Measurements from ENCODE around the gene EGFL7.

EGFL7 gene

GRCh38 chr9:136682710-136683109 is 20.0 kb downstream of the EGFL7 start:
- Histone ChIP-seq H3K4me3 (ENCODE audit: low read depth, low read length) (no peak overlapping the region), H3K27me3 (ENCODE audit: control insufficient read depth, insufficient read depth, low read length) (no peaks in the 10 kb centered on the region), H3K9me3 (ENCODE audit: control insufficient read depth, low read length) (no peaks in the 10 kb centered on the region), H3K9ac (no peak overlapping the region), H3K36me3 (ENCODE audit: control insufficient read depth, insufficient read depth, low read length) (no peaks in the 10 kb centered on the region), H3K4me2 (ENCODE audit: low read length) (no peak overlapping the region), H3K79me2 (peaks cover 5% of the 10 kb centered on the region), H2AFZ (no peak overlapping the region), H3K4me1 (peaks cover 9% of the 10 kb centered on the region), H3K27ac (no peak overlapping the region)
- no peak for TF ChIP-seq CTCF (IDR thresholded peaks at IDR 0.05)

GRCh38 chr9:136683173-136683745 is 20.5 kb downstream of the EGFL7 start:
- no peaks in the 10 kb centered on the region for H3K36me3 ChIP-seq (ENCODE audit: control insufficient read depth, insufficient read depth, low read length)
- no peak for TF ChIP-seq CTCF (IDR thresholded peaks at IDR 0.05)
- peaks cover 9% of the 10 kb centered on the region for H3K4me1 ChIP-seq

GRCh38 chr9:136683755-136684154 is 21.0 kb downstream of the EGFL7 start:
- no peak overlapping the region for H3K4me3 ChIP-seq (ENCODE audit: low read depth, low read length)
- no peaks in the 10 kb centered on the region for H3K36me3 ChIP-seq (ENCODE audit: control insufficient read depth, insufficient read depth, low read length)
- peaks cover 2% of the 10 kb centered on the region for H3K79me2 ChIP-seq
- H3K4me2 ChIP-seq (ENCODE audit: low read length), result no peak overlapping the region
- H3K27me3 ChIP-seq (ENCODE audit: control insufficient read depth, insufficient read depth, low read length), result no peaks in the 10 kb centered on the region
- TF ChIP-seq CTCF (IDR thresholded peaks at IDR 0.05), result no peak
- H3K27ac ChIP-seq, result no peak overlapping the region
- no peak overlapping the region for H3K9ac ChIP-seq
- no peak overlapping the region for H2AFZ ChIP-seq
- H3K4me1 ChIP-seq, result peaks cover 8% of the 10 kb centered on the region
- no peaks in the 10 kb centered on the region for H3K9me3 ChIP-seq (ENCODE audit: control insufficient read depth, low read length)

More at GRCh38 chr9:136683173-136683745, 20.5 kb downstream of the EGFL7 start:
- no peak overlapping the region for H3K27ac ChIP-seq
- no peak overlapping the region for H3K4me3 ChIP-seq (ENCODE audit: low read depth, low read length)
- H3K9ac ChIP-seq, result no peak overlapping the region
- no peaks in the 10 kb centered on the region for H3K27me3 ChIP-seq (ENCODE audit: control insufficient read depth, insufficient read depth, low read length)
- H2AFZ ChIP-seq, result no peak overlapping the region
- peaks cover 3% of the 10 kb centered on the region for H3K79me2 ChIP-seq
- no peak overlapping the region for H3K4me2 ChIP-seq (ENCODE audit: low read length)
- no peaks in the 10 kb centered on the region for H3K9me3 ChIP-seq (ENCODE audit: control insufficient read depth, low read length)

- Histone ChIP-seq H3K36me3 (ENCODE audit: control insufficient read depth, insufficient read depth, low read length) (no peaks in the 10 kb centered on the region), H3K79me2 (peaks cover 2% of the 10 kb centered on the region), H3K27ac (no peak overlapping the region), H3K4me3 (ENCODE audit: low read depth, low read length) (no peak overlapping the region), H3K9me3 (ENCODE audit: control insufficient read depth, low read length) (no peaks in the 10 kb centered on the region), H3K4me2 (ENCODE audit: low read length) (no peak overlapping the region), H3K27me3 (ENCODE audit: control insufficient read depth, insufficient read depth, low read length) (no peaks in the 10 kb centered on the region), H3K4me1 (peaks cover 4% of the 10 kb centered on the region), H2AFZ (no peak overlapping the region), H3K9ac (no peak overlapping the region)
- TF ChIP-seq CTCF (IDR thresholded peaks at IDR 0.05), result no peak
These were observed 21.6 kb downstream of the EGFL7 start for GRCh38 chr9:136684339-136684738.

GRCh38 chr9:136684799-136685198 is 22.1 kb downstream of the EGFL7 start:
- Histone ChIP-seq H3K27me3 (ENCODE audit: control insufficient read depth, insufficient read depth, low read length) (no peaks in the 10 kb centered on the region), H3K9ac (no peak overlapping the region), H2AFZ (no peak overlapping the region), H3K4me3 (ENCODE audit: low read depth, low read length) (no peak overlapping the region), H3K4me2 (ENCODE audit: low read length) (no peak overlapping the region), H3K4me1 (peaks cover 4% of the 10 kb centered on the region), H3K27ac (no peak overlapping the region), H3K79me2 (peaks cover 2% of the 10 kb centered on the region), H3K36me3 (ENCODE audit: control insufficient read depth, insufficient read depth, low read length) (no peaks in the 10 kb centered on the region), H3K9me3 (ENCODE audit: control insufficient read depth, low read length) (no peaks in the 10 kb centered on the region)
- TF ChIP-seq CTCF (IDR thresholded peaks at IDR 0.05), result no peak
